IMR-90 (cell line): ENCODE measurements around the gene MAN2A2. TPM values are rescaled to one million over a fixed set of nuclear protein-coding genes. Genes with fewer than 3 reads are reported as not detected.
A peak's percentile ranks its signal among the peaks of the same experiment; 100 is the strongest.

Source experiments
- ATAC-seq: fragments of 200-7000 bp; cut with Tn5 transposase; 2 replicates; pipeline ENCODE4 v1.9.1; 2020; ENCODE audit warnings: low read depth, mild to moderate bottlenecking, moderate library complexity
- BruUV-seq: library from RNA; stranded (reverse); fragments of 400-500 nt; replicated peaks from 2 replicates; lab custom pipeline; 2021; lab: Mats Ljungman, UMichigan
- CTCF ChIA-PET: fragments of 300-600 bp; formaldehyde crosslinking; extraction: SDS; loops from one replicate; lab custom pipeline; 2021; ENCODE audit warnings: antibody characterized with exemption; lab: Yijun Ruan, JAX
- POLR2A ChIA-PET: fragments of 300-600 bp; sonication (Branson Sonifier 250); formaldehyde crosslinking; loops from one replicate; lab custom pipeline; 2022; ENCODE audit warnings: antibody characterized with exemption; ENCODE audit not compliant: unreplicated experiment; lab: Charles Lee
- DNase-seq: peaks from one replicate; pipeline ENCODE4 v3.0.0; 2013
- H2AFZ ChIP-seq: replicated peaks from 2 replicates; pipeline ENCODE3; 2013; ENCODE audit warnings: low read length, mild to moderate bottlenecking; ENCODE audit not compliant: poor library complexity
- H2AK5ac ChIP-seq: 2 replicates; pipeline ENCODE4 v1.6.1; 2013; ENCODE audit warnings: low read depth, low read length, inconsistent platforms
- H2AK9ac ChIP-seq: replicated peaks from 2 replicates; pipeline ENCODE3; 2013; ENCODE audit warnings: mild to moderate bottlenecking, low read depth, low read length, moderate library complexity; ENCODE audit not compliant: poor library complexity
- H2BK120ac ChIP-seq: 2 replicates; pipeline ENCODE4 v1.6.1; 2013; ENCODE audit warnings: low read depth, low read length, inconsistent platforms
- H2BK15ac ChIP-seq: 3 replicates; pipeline ENCODE4 v1.6.1; 2013; ENCODE audit warnings: low read depth, low read length, inconsistent platforms
- H2BK20ac ChIP-seq: 2 replicates; pipeline ENCODE4 v1.6.1; 2013; ENCODE audit warnings: low read depth, mild to moderate bottlenecking, inconsistent platforms, low read length, moderate library complexity
- H2BK5ac ChIP-seq: 2 replicates; pipeline ENCODE4 v1.6.1; 2013; ENCODE audit warnings: mild to moderate bottlenecking, low read depth, low read length, inconsistent platforms; ENCODE audit not compliant: poor library complexity, severe bottlenecking
- H3K14ac ChIP-seq: replicated peaks from 2 replicates; pipeline ENCODE4 v1.6.1; 2013; ENCODE audit warnings: low read depth, low read length, inconsistent platforms
- H3K18ac ChIP-seq: 2 replicates; pipeline ENCODE4 v1.6.1; 2013; ENCODE audit warnings: low read depth, low read length, control low read depth
- H3K23ac ChIP-seq: 2 replicates; pipeline ENCODE4 v1.6.1; 2013; ENCODE audit warnings: low read depth, low read length, inconsistent platforms
- H3K27ac ChIP-seq: 2 replicates; pipeline ENCODE4 v1.5.1; 2013; ENCODE audit warnings: mild to moderate bottlenecking, control low read depth, low read length; ENCODE audit not compliant: insufficient read depth
- H3K27me3 ChIP-seq: 2 replicates; pipeline ENCODE4 v1.6.1; 2013; ENCODE audit warnings: low read length; ENCODE audit not compliant: control insufficient read depth, insufficient read depth
- H3K36me3 ChIP-seq: 2 replicates; pipeline ENCODE4 v1.6.1; 2013; ENCODE audit warnings: low read length, mixed read lengths; ENCODE audit not compliant: control insufficient read depth, insufficient read depth
- H3K4ac ChIP-seq: 2 replicates; pipeline ENCODE4 v1.6.1; 2013; ENCODE audit warnings: low read depth, low read length, inconsistent platforms
- H3K4me1 ChIP-seq: 2 replicates; pipeline ENCODE4 v1.6.1; 2013; ENCODE audit warnings: low read length, mixed read lengths; ENCODE audit not compliant: control insufficient read depth, insufficient read depth
- H3K4me2 ChIP-seq: 2 replicates; pipeline ENCODE4 v1.6.1; 2013; ENCODE audit warnings: low read depth, mild to moderate bottlenecking, control low read depth, low read length, moderate library complexity
- H3K4me3 ChIP-seq: 2 replicates; pipeline ENCODE4 v1.5.1; 2013; ENCODE audit warnings: low read depth, mild to moderate bottlenecking, control low read depth, low read length, moderate library complexity; ENCODE audit not compliant: insufficient read depth
- H3K56ac ChIP-seq: 2 replicates; pipeline ENCODE4 v1.6.1; 2013; ENCODE audit warnings: low read length, inconsistent platforms; ENCODE audit not compliant: insufficient read depth; ENCODE audit errors: extremely low read depth
- H3K79me1 ChIP-seq, 2 experiments: 2 replicates each; pipeline ENCODE4 v1.6.1; 2013; ENCODE audit warnings: low read length in 2 of 2, inconsistent platforms in 1 of 2, low read depth in 1 of 2
- H3K9ac ChIP-seq: 2 replicates; pipeline ENCODE4 v1.6.1; 2013; ENCODE audit warnings: low read depth, low read length, control low read depth
- H3K9me1 ChIP-seq: 2 replicates; pipeline ENCODE4 v1.6.1; 2013; ENCODE audit warnings: low read length, inconsistent platforms; ENCODE audit not compliant: insufficient read depth
- H3K9me3 ChIP-seq: 2 replicates; pipeline ENCODE4 v1.6.1; 2013; ENCODE audit warnings: low read length; ENCODE audit not compliant: control insufficient read depth, insufficient read depth
- H4K20me1 ChIP-seq: 2 replicates; pipeline ENCODE4 v1.6.1; 2013; ENCODE audit warnings: low read length, inconsistent platforms; ENCODE audit not compliant: insufficient read depth
- H4K5ac ChIP-seq: 2 replicates; pipeline ENCODE4 v1.6.1; 2013; ENCODE audit warnings: mild to moderate bottlenecking, low read depth, low read length, control low read depth
- H4K8ac ChIP-seq, 2 experiments: 2 replicates each; pipeline ENCODE4 v1.6.1; 2013; ENCODE audit warnings: low read depth in 2 of 2, low read length in 2 of 2, control low read depth in 1 of 2, inconsistent platforms in 1 of 2
- H4K91ac ChIP-seq: 2 replicates; pipeline ENCODE4 v1.6.1; 2013; ENCODE audit warnings: low read depth, low read length, inconsistent platforms; ENCODE audit not compliant: insufficient read depth
- BHLHE40 ChIP-seq: fragments of 150-350 bp; IDR thresholded peaks from 2 replicates; pipeline ENCODE4 v1.6.1; 2016; ENCODE audit warnings: mild to moderate bottlenecking, low read depth, low read length
- CEBPB ChIP-seq: IDR thresholded peaks from 2 replicates; pipeline ENCODE4 v1.6.1; 2012; ENCODE audit warnings: low read depth, low read length, improper control_type of control experiment
- CHD1 ChIP-seq: IDR thresholded peaks from 2 replicates; pipeline ENCODE4 v1.6.1; 2012; ENCODE audit warnings: low read depth, low read length, improper control_type of control experiment
- CTCF ChIP-seq: conservative IDR thresholded peaks from 2 replicates; pipeline ENCODE4 v1.5.1; 2012; ENCODE audit warnings: mild to moderate bottlenecking, low read depth, low read length, improper control_type of control experiment
- ELK1 ChIP-seq: fragments of 150-350 bp; IDR thresholded peaks from 2 replicates; pipeline ENCODE4 v1.6.1; 2016; ENCODE audit warnings: low read depth, mild to moderate bottlenecking, low read length, moderate library complexity, borderline replicate concordance
- FOS ChIP-seq: fragments of 150-350 bp; IDR thresholded peaks from 2 replicates; pipeline ENCODE4 v1.6.1; 2016; ENCODE audit warnings: low read depth, low read length
- MAFK ChIP-seq: IDR thresholded peaks from 2 replicates; pipeline ENCODE4 v1.6.1; 2012; ENCODE audit warnings: low read depth, low read length, improper control_type of control experiment
- MAZ ChIP-seq: IDR thresholded peaks from 2 replicates; pipeline ENCODE4 v1.6.1; 2012; ENCODE audit warnings: low read depth, mild to moderate bottlenecking, low read length, improper control_type of control experiment, moderate library complexity, borderline replicate concordance
- MXI1 ChIP-seq: IDR thresholded peaks from 2 replicates; pipeline ENCODE4 v1.6.1; 2012; ENCODE audit warnings: low read depth, mild to moderate bottlenecking, low read length, moderate library complexity, borderline replicate concordance
- POLR2A ChIP-seq: IDR thresholded peaks from 2 replicates; pipeline ENCODE4 v1.6.1; 2012; ENCODE audit warnings: mild to moderate bottlenecking, low read depth, low read length
- RAD21 ChIP-seq: IDR thresholded peaks from 2 replicates; pipeline ENCODE4 v1.6.1; 2012; ENCODE audit warnings: low read length, improper control_type of control experiment
- RCOR1 ChIP-seq: IDR thresholded peaks from 2 replicates; pipeline ENCODE4 v1.6.1; 2012; ENCODE audit warnings: mild to moderate bottlenecking, low read length, improper control_type of control experiment; ENCODE audit not compliant: insufficient replicate concordance
- RFX5 ChIP-seq: IDR thresholded peaks from 2 replicates; pipeline ENCODE4 v1.8.0; 2012; ENCODE audit warnings: low read depth, mild to moderate bottlenecking, low read length, moderate library complexity
- SMC3 ChIP-seq: fragments of 150-350 bp; IDR thresholded peaks from 2 replicates; pipeline ENCODE4 v1.6.1; 2016; ENCODE audit warnings: low read depth, mild to moderate bottlenecking, antibody characterized with exemption, low read length, moderate library complexity
- USF2 ChIP-seq: fragments of 150-350 bp; IDR thresholded peaks from 2 replicates; pipeline ENCODE4 v1.6.1; 2017; ENCODE audit warnings: mild to moderate bottlenecking, antibody characterized with exemption, low read length, low read depth
- WGBS, 2 experiments: methylation state at CpG; one replicate each; pipeline versions ENCODE4 v1.1.5 to v1.1.7; 2013; ENCODE audit warnings: missing lambda C conversion rate in 2 of 2; ENCODE audit not compliant: insufficient read length in 1 of 2; ENCODE audit errors: extremely low coverage in 2 of 2; 5-methylcytosine and 5-hydroxymethylcytosine counted together
- dilution Hi-C: fragments of 300-500 bp; cut with HindIII; formaldehyde crosslinking; loops from one replicate; pipeline ENCODE4 v1.14.3; 2018; ENCODE audit warnings: low sequenced_read_pairs; ENCODE audit not compliant: unreplicated experiment
- in situ Hi-C: fragments of 300-500 bp; cut with MboI; formaldehyde crosslinking; loops from 3 replicates; pipeline ENCODE4 v1.14.3; 2019; ENCODE audit warnings: low sequenced_read_pairs, inconsistent platforms, mixed read lengths
- intact Hi-C: fragments of 100-400 bp; cut with micrococcal nuclease; formaldehyde crosslinking; loops from 2 replicates; pipeline ENCODE4 v1.10.0; 2022
- polyA plus RNA-seq, 3 experiments: library from polyadenylated mRNA; depleted of rRNA; stranded (reverse); fragments of >200 nt; gene quantifications; 2 replicates each; pipeline ENCODE4 v1.2.3, GENCODE V29; 2012; ENCODE audit warnings: low replicate concordance in 1 of 3
- total RNA-seq: library from RNA; depleted of rRNA; stranded (reverse); fragments of >200 nt; gene quantifications from 2 replicates; pipeline ENCODE4 v1.2.3, GENCODE V29; 2012

The MAN2A2 gene
- total and polyA plus RNA-seq, 2 of the 4 experiments (the other 2 are of a cell fraction): 3.4 to 52.5 TPM

DNA sequence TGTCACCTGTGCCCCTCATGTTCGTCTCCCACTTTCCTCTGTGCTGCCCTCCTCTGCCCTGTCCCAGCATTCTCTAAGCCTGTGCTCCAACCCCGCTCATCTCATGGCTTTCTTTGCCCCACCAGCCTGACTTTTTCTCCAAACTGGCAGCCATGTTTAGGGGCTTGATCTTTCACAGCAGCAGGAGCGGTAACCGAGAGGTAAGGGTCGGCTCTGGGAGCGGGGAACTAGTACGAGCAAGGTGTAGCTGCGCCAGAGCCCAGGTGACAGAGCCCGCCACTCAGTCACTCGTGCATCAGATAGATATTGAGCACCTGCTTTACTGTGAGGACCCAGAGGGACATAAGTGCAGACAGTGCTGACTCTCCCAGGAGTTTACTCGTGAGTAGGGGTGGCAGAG, 13.4 kb downstream of the MAN2A2 start:
- TF ChIP-seq USF2: no peak
- no peak for TF ChIP-seq ELK1
- no peak for TF ChIP-seq RFX5
- no peak for TF ChIP-seq POLR2A
- TF ChIP-seq FOS: no peak
- TF ChIP-seq MAFK: no peak
- TF ChIP-seq MAZ: no peak
- TF ChIP-seq MXI1: no peak
- no peak for TF ChIP-seq RAD21
- TF ChIP-seq BHLHE40: no peak
- TF ChIP-seq CEBPB: no peak
- no peak for TF ChIP-seq SMC3
- no peak for TF ChIP-seq CHD1
- no peak for TF ChIP-seq CTCF
- TF ChIP-seq RCOR1: no peak
- intact Hi-C loops: no loop called here
- DNase-seq (no peak), ATAC-seq (no peak)
- no peaks in the 10 kb centered on the region for H4K20me1 ChIP-seq
- no peak overlapping the region for H3K23ac ChIP-seq
- no peak overlapping the region for H3K4me2 ChIP-seq
- H3K9me3 ChIP-seq: no peaks in the 10 kb centered on the region
- 0 out of 4 replicates have a peak overlapping the region, but pooled peaks of 1 of the 2 experiments have one; percentile 35 for H4K8ac ChIP-seq
- H3K9me1 ChIP-seq: peaks cover 3% of the 10 kb centered on the region; the same call in 1 of the 2 replicates
- H2BK5ac ChIP-seq: no peak overlapping the region
- no peak overlapping the region for H4K91ac ChIP-seq
- peaks cover 10% of the 10 kb centered on the region; the same call in 1 of the 2 replicates for H3K4me1 ChIP-seq
- H2AFZ ChIP-seq: peak overlapping the region; percentile 24
- in situ Hi-C loops: no loop called here
- H3K36me3 ChIP-seq: peaks cover 45% of the 10 kb centered on the region
- BruUV-seq: no TSS peak
- H3K9ac ChIP-seq: no peak overlapping the region
- H3K27me3 ChIP-seq: no peaks in the 10 kb centered on the region
- ChIA-PET CTCF (no interaction called here), POLR2A (no interaction called here)
- no peak overlapping the region for H3K4me3 ChIP-seq
- dilution Hi-C loops: no loop called here
- H2BK120ac ChIP-seq: no peak overlapping the region
- H3K14ac ChIP-seq: no peak overlapping the region
- no peak overlapping the region for H2BK20ac ChIP-seq
- no peak overlapping the region for H2AK9ac ChIP-seq
- peak overlapping the region; percentile 23; the same call in 1 of the 2 replicates for H2AK5ac ChIP-seq
- no peak overlapping the region for H3K18ac ChIP-seq
- 85% methylated on average over 9 of the region's 11 CpGs; no CpG with 5 or more reads in 1 of the 2 experiments for WGBS, 2 experiments
- H3K79me1 ChIP-seq: no peaks in the 10 kb centered on the region
- H4K5ac ChIP-seq: no peak overlapping the region
- H3K27ac ChIP-seq: no peak overlapping the region
- no peak overlapping the region for H3K4ac ChIP-seq
- no peak overlapping the region for H3K56ac ChIP-seq
- H2BK15ac ChIP-seq: no peak overlapping the region
